ENCODE data around the gene RUNX3.
A peak's percentile ranks its signal among the peaks of the same experiment; 100 is the strongest.

DNA sequence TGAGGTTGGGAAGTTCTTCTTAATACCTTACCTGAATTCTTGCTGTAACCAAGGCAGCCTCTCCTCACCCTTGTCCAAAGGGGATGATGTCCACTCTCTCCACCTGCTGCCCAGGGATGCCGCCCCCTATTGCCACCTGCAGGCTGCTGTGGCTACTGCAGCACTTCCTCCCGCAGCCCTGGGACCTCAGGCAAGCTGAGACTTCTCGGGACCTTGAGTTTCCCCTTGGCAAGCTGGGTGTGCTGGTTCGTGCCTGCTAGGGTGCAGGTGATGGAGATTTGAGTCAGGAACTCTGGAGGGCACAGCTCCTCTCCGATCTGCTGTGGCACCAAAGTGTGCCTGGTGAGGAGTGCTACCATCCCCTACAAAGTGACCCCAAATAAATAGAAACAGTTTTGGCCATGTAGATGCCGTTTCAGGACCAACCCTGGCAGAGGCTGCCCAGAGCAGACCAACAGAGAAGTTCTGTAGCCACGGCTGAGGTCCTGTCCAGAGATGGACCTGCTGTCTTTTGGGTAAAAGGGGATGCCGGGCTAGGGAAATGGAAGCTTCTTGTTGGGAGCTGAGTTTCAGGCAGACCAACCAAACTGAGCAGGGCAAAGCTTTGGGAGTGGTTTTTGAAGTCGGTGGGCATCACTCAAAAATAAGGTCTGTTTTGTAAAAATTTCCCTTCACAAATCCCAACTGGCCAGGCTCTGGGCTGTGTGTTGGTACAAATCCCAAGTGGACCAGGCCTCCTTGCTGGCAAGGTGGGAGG, 31.7 kb downstream of the RUNX3 start:
- no peak for TF ChIP-seq EP300 (IDR thresholded peaks at IDR 0.05; ENCODE audit: borderline replicate concordance in 1 of 2, low read depth in 1 of 2, low read length in 1 of 2)
- peak; percentile 65 for TF ChIP-seq RAD21 (IDR thresholded peaks at IDR 0.05; ENCODE audit: low read length)
- no peak for TF ChIP-seq USF1 (IDR thresholded peaks at IDR 0.05; ENCODE audit: borderline replicate concordance, low read depth)
- TF ChIP-seq, protein P1, sequence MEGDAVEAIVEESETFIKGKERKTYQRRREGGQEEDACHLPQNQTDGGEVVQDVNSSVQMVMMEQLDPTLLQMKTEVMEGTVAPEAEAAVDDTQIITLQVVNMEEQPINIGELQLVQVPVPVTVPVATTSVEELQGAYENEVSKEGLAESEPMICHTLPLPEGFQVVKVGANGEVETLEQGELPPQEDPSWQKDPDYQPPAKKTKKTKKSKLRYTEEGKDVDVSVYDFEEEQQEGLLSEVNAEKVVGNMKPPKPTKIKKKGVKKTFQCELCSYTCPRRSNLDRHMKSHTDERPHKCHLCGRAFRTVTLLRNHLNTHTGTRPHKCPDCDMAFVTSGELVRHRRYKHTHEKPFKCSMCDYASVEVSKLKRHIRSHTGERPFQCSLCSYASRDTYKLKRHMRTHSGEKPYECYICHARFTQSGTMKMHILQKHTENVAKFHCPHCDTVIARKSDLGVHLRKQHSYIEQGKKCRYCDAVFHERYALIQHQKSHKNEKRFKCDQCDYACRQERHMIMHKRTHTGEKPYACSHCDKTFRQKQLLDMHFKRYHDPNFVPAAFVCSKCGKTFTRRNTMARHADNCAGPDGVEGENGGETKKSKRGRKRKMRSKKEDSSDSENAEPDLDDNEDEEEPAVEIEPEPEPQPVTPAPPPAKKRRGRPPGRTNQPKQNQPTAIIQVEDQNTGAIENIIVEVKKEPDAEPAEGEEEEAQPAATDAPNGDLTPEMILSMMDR (IDR thresholded peaks at IDR 0.05), result peak; percentile 81
